Neural cell (in vitro differentiated cells): Measurements from ENCODE around the gene MLLT10. TPM values are rescaled to one million over a fixed set of nuclear protein-coding genes. Genes with fewer than 3 reads are reported as not detected.

ENCODE experiments used
- H2AFZ ChIP-seq: fragments of 200-600, 300-800 bp; sonication (generic), shearing (Covaris generic); 2 replicates; pipeline ENCODE4 v1.6.0; 2014; ENCODE audit warnings: low read depth, mild to moderate bottlenecking, antibody characterized with exemption, low read length, moderate library complexity
- H3F3A ChIP-seq: fragments of 200-600 bp; shearing (Covaris generic); 2 replicates; pipeline ENCODE4 v1.6.1; 2016; ENCODE audit warnings: mild to moderate bottlenecking, moderate library complexity, mixed read lengths, antibody characterized with exemption, low read length; ENCODE audit not compliant: insufficient read depth, poor library complexity, severe bottlenecking
- H3K27ac ChIP-seq: fragments of 200-600, 300-800 bp; sonication (generic), shearing (Covaris generic); 2 replicates; pipeline ENCODE4 v1.5.1; 2014; ENCODE audit warnings: mild to moderate bottlenecking, low read length, moderate library complexity
- H3K27me3 ChIP-seq: fragments of 300-800, 200-600 bp; sonication (generic), shearing (Covaris generic); 2 replicates; pipeline ENCODE4 v1.6.0; 2014; ENCODE audit warnings: mild to moderate bottlenecking, low read depth, low read length, moderate library complexity; ENCODE audit not compliant: insufficient read depth
- H3K36me3 ChIP-seq: fragments of 300-800, 200-600 bp; sonication (generic), shearing (Covaris generic); 2 replicates; pipeline ENCODE4 v1.5.1; 2014; ENCODE audit warnings: mild to moderate bottlenecking, antibody characterized with exemption, low read length, moderate library complexity; ENCODE audit not compliant: insufficient read depth
- H3K4me2 ChIP-seq: fragments of 300-800, 200-600 bp; sonication (generic), shearing (Covaris generic); 2 replicates; pipeline ENCODE4 v1.6.0; 2014; ENCODE audit warnings: mild to moderate bottlenecking, low read length
- H3K4me3 ChIP-seq: fragments of 300-800, 200-600 bp; sonication (generic), shearing (Covaris generic); 2 replicates; pipeline ENCODE4 v1.5.1; 2014; ENCODE audit warnings: mild to moderate bottlenecking, low read length, moderate library complexity
- H3K79me2 ChIP-seq: fragments of 200-600 bp; shearing (Covaris generic); replicated peaks from 2 replicates; pipeline ENCODE4 v1.6.0; 2014; ENCODE audit warnings: mild to moderate bottlenecking, low read length, moderate library complexity; ENCODE audit not compliant: insufficient read depth
- H3K9ac ChIP-seq: fragments of 300-800, 200-600 bp; sonication (generic), shearing (Covaris generic); 2 replicates; pipeline ENCODE4 v1.6.1; 2016; ENCODE audit warnings: mild to moderate bottlenecking, low read length, mixed read lengths
- H3K9me2 ChIP-seq: fragments of 200-600 bp; shearing (Covaris generic); 2 replicates; pipeline ENCODE4 v1.6.1; 2016; ENCODE audit warnings: mild to moderate bottlenecking, low read length, mixed read lengths; ENCODE audit not compliant: insufficient read depth
- H3K9me3 ChIP-seq: fragments of 200-600, 300-800 bp; sonication (generic), shearing (Covaris generic); 2 replicates; pipeline ENCODE4 v1.6.1; 2016; ENCODE audit warnings: mild to moderate bottlenecking, mixed run types, low read length, moderate library complexity, mixed read lengths
- H4K20me1 ChIP-seq: fragments of 200-600 bp; shearing (Covaris generic); 2 replicates; pipeline ENCODE4 v1.6.1; 2016; ENCODE audit warnings: mild to moderate bottlenecking, mixed run types; ENCODE audit not compliant: insufficient read depth
- CTCF ChIP-seq: fragments of 450-650 bp; IDR thresholded peaks from 2 replicates; pipeline ENCODE4 v1.5.1; 2014; ENCODE audit warnings: antibody characterized with exemption, mild to moderate bottlenecking, moderate library complexity; ENCODE audit not compliant: poor library complexity, severe bottlenecking
- EP300 ChIP-seq: fragments of 450-650 bp; conservative IDR thresholded peaks from 2 replicates; pipeline ENCODE4 v1.6.1; 2014; ENCODE audit warnings: antibody characterized with exemption, mild to moderate bottlenecking, moderate library complexity; ENCODE audit not compliant: poor library complexity, severe bottlenecking
- EZH2 ChIP-seq: fragments of 200-600, 300-800 bp; shearing (Covaris generic), sonication (generic); IDR thresholded peaks from 2 replicates; pipeline ENCODE4 v1.6.1; 2014; ENCODE audit warnings: antibody characterized with exemption, low read length, borderline replicate concordance, mild to moderate bottlenecking; ENCODE audit not compliant: insufficient read depth, poor library complexity, severe bottlenecking
- MXI1 ChIP-seq: fragments of 450-650 bp; conservative IDR thresholded peaks from 2 replicates; pipeline ENCODE4 v1.6.1; 2014; ENCODE audit warnings: antibody characterized with exemption, mild to moderate bottlenecking; ENCODE audit not compliant: poor library complexity, severe bottlenecking
- POLR2AphosphoS5 ChIP-seq: IDR thresholded peaks from 2 replicates; pipeline ENCODE4 v1.6.1; 2012
- RAD21 ChIP-seq: fragments of 450-650 bp; conservative IDR thresholded peaks from 2 replicates; pipeline ENCODE4 v1.6.1; 2014; ENCODE audit warnings: antibody characterized with exemption, mild to moderate bottlenecking, moderate library complexity
- SMC3 ChIP-seq: fragments of 450-650 bp; conservative IDR thresholded peaks from 2 replicates; pipeline ENCODE4 v1.6.1; 2014; ENCODE audit warnings: antibody characterized with exemption, mild to moderate bottlenecking, moderate library complexity; ENCODE audit not compliant: poor library complexity
- TAF1 ChIP-seq: IDR thresholded peaks from 2 replicates; pipeline ENCODE4 v1.6.1; 2012; ENCODE audit warnings: low read depth
- polyA plus RNA-seq: library from polyadenylated mRNA; depleted of rRNA; stranded (reverse); fragments of >200 nt; gene quantifications from 2 replicates; pipeline ENCODE4 v1.2.3, GENCODE V29; 2014
- TF ChIP-seq, protein P1 (sequence below): IDR thresholded peaks from 2 replicates; pipeline ENCODE4 v1.6.1; 2012; ENCODE audit warnings: borderline replicate concordance

Gene MLLT10
- polyA plus RNA-seq, 1 donor from 2014 or later: 31.0 TPM

DNA sequence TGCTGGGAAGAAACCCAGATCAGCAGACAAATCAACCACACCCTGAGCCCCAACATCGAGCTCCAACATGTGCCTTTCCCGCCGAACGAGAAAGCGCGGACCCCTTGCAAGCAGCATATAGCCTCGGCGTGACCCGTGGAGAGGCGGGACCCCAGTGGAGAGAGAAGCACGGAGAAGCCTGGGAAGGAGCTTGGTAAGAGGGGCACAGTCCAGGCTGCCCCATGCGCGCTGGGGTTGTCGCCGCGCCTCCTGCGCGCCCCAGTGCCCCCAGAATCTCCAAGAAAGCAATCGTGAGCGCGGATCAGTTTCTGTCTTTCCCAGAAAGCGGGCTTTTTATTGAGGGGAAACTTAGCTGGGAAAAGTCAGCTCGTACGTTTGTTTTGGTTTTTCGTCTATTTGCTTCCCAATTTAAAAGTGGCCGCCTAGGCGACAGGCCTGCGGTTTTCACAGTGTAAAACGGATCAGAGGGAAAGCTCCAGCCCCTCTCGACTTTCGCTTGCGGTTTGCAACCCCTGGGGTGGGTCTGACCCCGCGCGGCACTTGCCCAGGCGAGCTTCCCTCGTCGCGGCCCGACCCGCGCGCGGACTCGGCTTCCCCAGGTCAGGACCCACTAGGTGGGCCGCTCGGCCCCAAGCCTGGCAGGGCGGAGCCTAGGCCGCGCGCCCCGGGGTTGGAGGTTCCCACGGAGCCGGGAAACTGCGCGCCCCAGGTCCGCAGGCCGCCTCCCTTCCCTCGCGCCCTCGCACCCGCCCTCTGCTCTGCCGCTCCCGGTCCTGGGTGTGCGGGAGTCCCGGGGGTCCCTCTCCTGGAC lies 39.6 kb upstream of the MLLT10 start:
- Histone ChIP-seq H3K79me2 (peaks cover 35% of the 10 kb centered on the region), H3K9me2 (no peaks in the 10 kb centered on the region), H3K4me2 (peak overlapping the region; percentile 79), H3F3A (no peaks in the 10 kb centered on the region), H2AFZ (no peak overlapping the region), H3K27ac (no peak overlapping the region), H4K20me1 (no peaks in the 10 kb centered on the region), H3K9ac (peak overlapping the region; percentile 99), H3K27me3 (peaks cover 15% of the 10 kb centered on the region), H3K4me3 (peak overlapping the region; percentile 91), H3K36me3 (no peaks in the 10 kb centered on the region), H3K9me3 (no peaks in the 10 kb centered on the region)
- TF ChIP-seq, protein P1, sequence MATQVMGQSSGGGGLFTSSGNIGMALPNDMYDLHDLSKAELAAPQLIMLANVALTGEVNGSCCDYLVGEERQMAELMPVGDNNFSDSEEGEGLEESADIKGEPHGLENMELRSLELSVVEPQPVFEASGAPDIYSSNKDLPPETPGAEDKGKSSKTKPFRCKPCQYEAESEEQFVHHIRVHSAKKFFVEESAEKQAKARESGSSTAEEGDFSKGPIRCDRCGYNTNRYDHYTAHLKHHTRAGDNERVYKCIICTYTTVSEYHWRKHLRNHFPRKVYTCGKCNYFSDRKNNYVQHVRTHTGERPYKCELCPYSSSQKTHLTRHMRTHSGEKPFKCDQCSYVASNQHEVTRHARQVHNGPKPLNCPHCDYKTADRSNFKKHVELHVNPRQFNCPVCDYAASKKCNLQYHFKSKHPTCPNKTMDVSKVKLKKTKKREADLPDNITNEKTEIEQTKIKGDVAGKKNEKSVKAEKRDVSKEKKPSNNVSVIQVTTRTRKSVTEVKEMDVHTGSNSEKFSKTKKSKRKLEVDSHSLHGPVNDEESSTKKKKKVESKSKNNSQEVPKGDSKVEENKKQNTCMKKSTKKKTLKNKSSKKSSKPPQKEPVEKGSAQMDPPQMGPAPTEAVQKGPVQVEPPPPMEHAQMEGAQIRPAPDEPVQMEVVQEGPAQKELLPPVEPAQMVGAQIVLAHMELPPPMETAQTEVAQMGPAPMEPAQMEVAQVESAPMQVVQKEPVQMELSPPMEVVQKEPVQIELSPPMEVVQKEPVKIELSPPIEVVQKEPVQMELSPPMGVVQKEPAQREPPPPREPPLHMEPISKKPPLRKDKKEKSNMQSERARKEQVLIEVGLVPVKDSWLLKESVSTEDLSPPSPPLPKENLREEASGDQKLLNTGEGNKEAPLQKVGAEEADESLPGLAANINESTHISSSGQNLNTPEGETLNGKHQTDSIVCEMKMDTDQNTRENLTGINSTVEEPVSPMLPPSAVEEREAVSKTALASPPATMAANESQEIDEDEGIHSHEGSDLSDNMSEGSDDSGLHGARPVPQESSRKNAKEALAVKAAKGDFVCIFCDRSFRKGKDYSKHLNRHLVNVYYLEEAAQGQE: no peak
- TF ChIP-seq POLR2AphosphoS5: no peak
- TF ChIP-seq RAD21: no peak
- no peak for TF ChIP-seq MXI1
- TF ChIP-seq EZH2: no peak
- no peak for TF ChIP-seq EP300
- no peak for TF ChIP-seq TAF1
- TF ChIP-seq CTCF: no peak
- no peak for TF ChIP-seq SMC3

- H2AFZ ChIP-seq: peak overlapping the region; percentile 58
- H3K27ac ChIP-seq: peak overlapping the region; percentile 44
- no peaks in the 10 kb centered on the region for H4K20me1 ChIP-seq
- no peaks in the 10 kb centered on the region for H3K9me2 ChIP-seq
- no peaks in the 10 kb centered on the region for H3K36me3 ChIP-seq
- H3K27me3 ChIP-seq: peaks cover 23% of the 10 kb centered on the region
- TF ChIP-seq SMC3: no peak
- no peak for TF ChIP-seq RAD21
- no peak for TF ChIP-seq EP300
- TF ChIP-seq CTCF: no peak
- no peak for TF ChIP-seq TAF1
- TF ChIP-seq POLR2AphosphoS5: no peak
- no peak for TF ChIP-seq EZH2
- TF ChIP-seq MXI1: no peak
- TF ChIP-seq, protein P1: no peak
- H3K79me2 ChIP-seq: peaks cover 43% of the 10 kb centered on the region
- H3K4me3 ChIP-seq: peak overlapping the region; percentile 91
- peak overlapping the region; percentile 79 for H3K4me2 ChIP-seq
- H3K9ac ChIP-seq: peak overlapping the region; percentile 99
- H3F3A ChIP-seq: no peaks in the 10 kb centered on the region
- H3K9me3 ChIP-seq: no peaks in the 10 kb centered on the region
Measured at GRCh38 chr10:21495002-21495751, 38.9 kb upstream of the MLLT10 start.
